ENCODE results near the gene TRPM1. TPM values are rescaled to one million over a fixed set of nuclear protein-coding genes. Genes with fewer than 3 reads are reported as not detected.

TRPM1 gene
- total RNA-seq, 1 donor from 2014 or later = not detected

DNA sequence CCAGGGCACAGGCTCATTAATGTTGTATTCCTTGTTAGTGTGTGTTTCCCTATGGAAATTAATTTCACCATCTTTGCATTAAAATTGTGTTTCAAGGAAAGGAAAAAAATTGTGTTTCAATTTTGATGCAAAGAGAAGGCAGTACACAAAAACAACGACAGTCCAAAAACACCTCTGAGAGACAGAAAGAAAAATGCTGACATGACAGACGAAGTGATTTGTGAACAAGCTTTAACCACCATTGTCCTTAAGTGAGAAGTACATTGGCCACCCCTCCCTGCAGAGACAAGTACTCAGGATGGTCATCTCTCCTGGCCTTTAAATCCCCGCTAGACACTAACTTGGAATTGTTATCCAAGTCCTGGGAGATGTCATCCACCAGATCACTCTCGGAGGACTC is 59.9 kb downstream of the TRPM1 start:
- H3K9me3 ChIP-seq (ENCODE audit: control insufficient read depth in 3 of 3, low read length in 3 of 3) = no peaks in the 10 kb centered on the region
- no peaks in the 10 kb centered on the region for H3K4me1 ChIP-seq (ENCODE audit: control insufficient read depth in 3 of 3, insufficient read depth in 3 of 3, low read length in 3 of 3)
- H3K9ac ChIP-seq (ENCODE audit: low read depth in 1 of 3, low read length in 3 of 3) = no peak overlapping the region
- no peak overlapping the region for H3K27ac ChIP-seq (ENCODE audit: low read depth, low read length)
- H3K4me3 ChIP-seq (ENCODE audit: low read length in 3 of 3) = no peak overlapping the region
- no peaks in the 10 kb centered on the region for H3K36me3 ChIP-seq (ENCODE audit: control insufficient read depth in 3 of 3, insufficient read depth in 3 of 3, low read length in 3 of 3)
- H3K27me3 ChIP-seq (ENCODE audit: control insufficient read depth in 3 of 3, insufficient read depth in 3 of 3, low read length in 3 of 3) = no peaks in the 10 kb centered on the region

DNA sequence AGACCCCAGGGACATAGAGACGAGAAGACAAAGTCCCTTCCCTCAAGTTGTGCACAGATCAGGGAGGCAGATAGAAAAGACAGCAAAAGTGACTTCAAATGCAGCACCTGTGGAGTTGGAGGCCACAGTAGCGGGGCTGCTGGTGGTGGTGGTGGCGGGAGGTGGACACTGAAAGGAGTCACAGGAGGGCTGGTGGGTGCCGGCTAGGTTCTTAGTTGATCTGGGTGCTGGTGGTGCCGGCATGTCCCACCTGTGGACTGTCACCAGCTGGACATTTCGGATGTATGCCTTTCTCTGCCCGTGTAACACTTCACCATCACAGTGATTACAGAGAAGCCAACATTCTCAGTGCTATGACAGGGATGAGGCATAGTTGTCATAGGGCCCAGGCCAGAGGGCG is 60.9 kb downstream of the TRPM1 start:
- H3K27me3 ChIP-seq (ENCODE audit: control insufficient read depth in 3 of 3, insufficient read depth in 3 of 3, low read length in 3 of 3) = no peaks in the 10 kb centered on the region
- no peak overlapping the region for H3K9ac ChIP-seq (ENCODE audit: low read depth in 1 of 3, low read length in 3 of 3)
- H3K4me1 ChIP-seq (ENCODE audit: control insufficient read depth in 3 of 3, insufficient read depth in 3 of 3, low read length in 3 of 3) = no peaks in the 10 kb centered on the region
- no peak overlapping the region for H3K4me3 ChIP-seq (ENCODE audit: low read length in 3 of 3)
- no peak overlapping the region for H3K27ac ChIP-seq (ENCODE audit: low read depth, low read length)
- H3K36me3 ChIP-seq (ENCODE audit: control insufficient read depth in 3 of 3, insufficient read depth in 3 of 3, low read length in 3 of 3) = no peaks in the 10 kb centered on the region
- no peaks in the 10 kb centered on the region for H3K9me3 ChIP-seq (ENCODE audit: control insufficient read depth in 3 of 3, low read length in 3 of 3)

DNA sequence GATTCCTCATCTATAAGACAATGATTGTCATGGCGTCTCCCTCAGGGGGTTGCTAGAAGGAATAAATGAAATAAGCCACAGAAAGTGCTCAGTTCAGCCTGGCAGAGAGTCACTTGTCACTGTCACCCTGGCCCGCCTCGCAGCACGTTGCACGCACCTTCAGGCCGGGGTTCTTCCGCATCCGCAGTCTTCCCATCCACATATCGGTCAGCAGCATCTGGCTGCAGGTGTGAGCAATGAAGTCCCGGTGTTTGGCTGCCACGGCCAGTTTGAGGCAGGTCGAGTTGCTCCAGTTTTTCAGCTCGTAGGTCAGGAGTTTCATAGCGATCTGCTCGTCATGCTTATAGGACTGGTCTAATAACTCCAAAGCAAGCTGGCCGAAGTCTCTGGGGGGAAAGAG is 61.6 kb downstream of the TRPM1 start:
- H3K9ac ChIP-seq (ENCODE audit: low read depth in 1 of 3, low read length in 3 of 3) = no peak overlapping the region
- H3K27ac ChIP-seq (ENCODE audit: low read depth, low read length) = no peak overlapping the region
- no peaks in the 10 kb centered on the region for H3K36me3 ChIP-seq (ENCODE audit: control insufficient read depth in 3 of 3, insufficient read depth in 3 of 3, low read length in 3 of 3)
- no peaks in the 10 kb centered on the region for H3K27me3 ChIP-seq (ENCODE audit: control insufficient read depth in 3 of 3, insufficient read depth in 3 of 3, low read length in 3 of 3)
- H3K4me1 ChIP-seq (ENCODE audit: control insufficient read depth in 3 of 3, insufficient read depth in 3 of 3, low read length in 3 of 3) = no peaks in the 10 kb centered on the region
- H3K9me3 ChIP-seq (ENCODE audit: control insufficient read depth in 3 of 3, low read length in 3 of 3) = no peaks in the 10 kb centered on the region
- no peak overlapping the region for H3K4me3 ChIP-seq (ENCODE audit: low read length in 3 of 3)

DNA sequence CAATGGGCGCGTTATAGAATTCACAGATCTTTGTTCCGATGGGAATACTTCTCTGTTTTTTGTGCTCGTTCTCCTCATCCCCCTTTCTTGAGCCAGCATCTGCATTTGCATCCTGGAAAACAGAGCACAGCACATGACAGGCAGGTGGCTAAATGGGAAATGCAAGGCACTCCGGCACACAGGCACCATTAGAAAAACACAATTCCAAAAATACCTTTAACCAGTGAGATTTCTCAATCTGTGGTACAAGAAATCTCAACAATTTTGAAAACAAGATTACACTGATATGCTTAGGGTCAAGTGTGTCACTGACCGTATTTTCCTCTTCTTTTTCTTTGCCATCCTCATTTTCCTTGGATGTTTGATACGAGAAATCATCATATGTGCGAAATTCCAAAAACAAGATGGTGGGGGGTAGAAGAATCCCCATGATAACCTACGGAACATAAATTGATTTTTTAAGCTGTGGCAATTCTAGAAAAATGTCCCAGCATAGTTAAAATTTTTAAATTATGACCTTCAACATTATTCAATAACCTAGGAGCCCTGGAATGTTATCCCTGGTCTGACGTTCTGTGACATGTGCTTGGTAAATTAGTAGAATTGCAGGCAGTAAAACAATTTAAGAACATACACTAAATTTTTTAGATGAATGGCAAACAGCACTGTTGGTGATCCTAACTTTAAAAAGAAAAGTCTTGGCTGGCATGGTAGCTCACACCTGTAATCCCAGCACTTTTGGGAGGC is 63.6 kb downstream of the TRPM1 start:
- H3K9me3 ChIP-seq (ENCODE audit: control insufficient read depth in 3 of 3, low read length in 3 of 3) = no peaks in the 10 kb centered on the region
- no peaks in the 10 kb centered on the region for H3K36me3 ChIP-seq (ENCODE audit: control insufficient read depth in 3 of 3, insufficient read depth in 3 of 3, low read length in 3 of 3)
- peaks cover 0 to 6% (median 6%) of the 10 kb centered on the region in 3 donors for H3K4me1 ChIP-seq (ENCODE audit: control insufficient read depth in 3 of 3, insufficient read depth in 3 of 3, low read length in 3 of 3)
- no peak overlapping the region for H3K9ac ChIP-seq (ENCODE audit: low read depth in 1 of 3, low read length in 3 of 3)
- no peak overlapping the region for H3K27ac ChIP-seq (ENCODE audit: low read depth, low read length)
- H3K4me3 ChIP-seq (ENCODE audit: low read length in 3 of 3) = no peak overlapping the region
- no peaks in the 10 kb centered on the region for H3K27me3 ChIP-seq (ENCODE audit: control insufficient read depth in 3 of 3, insufficient read depth in 3 of 3, low read length in 3 of 3)

GRCh38 chr15:31036783-31037182 is 64.7 kb downstream of the TRPM1 start:
- no peaks in the 10 kb centered on the region for H3K36me3 ChIP-seq (ENCODE audit: control insufficient read depth in 3 of 3, insufficient read depth in 3 of 3, low read length in 3 of 3)
- H3K9ac ChIP-seq (ENCODE audit: low read depth in 1 of 3, low read length in 3 of 3) = no peak overlapping the region
- no peak overlapping the region for H3K27ac ChIP-seq (ENCODE audit: low read depth, low read length)
- H3K9me3 ChIP-seq (ENCODE audit: control insufficient read depth in 3 of 3, low read length in 3 of 3) = no peaks in the 10 kb centered on the region
- no peak overlapping the region for H3K4me3 ChIP-seq (ENCODE audit: low read length in 3 of 3)
- H3K4me1 ChIP-seq (ENCODE audit: control insufficient read depth in 3 of 3, insufficient read depth in 3 of 3, low read length in 3 of 3) = peaks cover 0 to 10% (median 6%) of the 10 kb centered on the region in 3 donors
- H3K27me3 ChIP-seq (ENCODE audit: control insufficient read depth in 3 of 3, insufficient read depth in 3 of 3, low read length in 3 of 3) = no peaks in the 10 kb centered on the region

GRCh38 chr15:31035610-31036009 is 65.9 kb downstream of the TRPM1 start:
- no peaks in the 10 kb centered on the region for H3K9me3 ChIP-seq (ENCODE audit: control insufficient read depth in 3 of 3, low read length in 3 of 3)
- no peak overlapping the region for H3K27ac ChIP-seq (ENCODE audit: low read depth, low read length)
- H3K36me3 ChIP-seq (ENCODE audit: control insufficient read depth in 3 of 3, insufficient read depth in 3 of 3, low read length in 3 of 3) = no peaks in the 10 kb centered on the region
- no peak overlapping the region for H3K4me3 ChIP-seq (ENCODE audit: low read length in 3 of 3)
- H3K9ac ChIP-seq (ENCODE audit: low read depth in 1 of 3, low read length in 3 of 3) = no peak overlapping the region
- H3K27me3 ChIP-seq (ENCODE audit: control insufficient read depth in 3 of 3, insufficient read depth in 3 of 3, low read length in 3 of 3) = no peaks in the 10 kb centered on the region
- H3K4me1 ChIP-seq (ENCODE audit: control insufficient read depth in 3 of 3, insufficient read depth in 3 of 3, low read length in 3 of 3) = peaks cover 0 to 10% (median 6%) of the 10 kb centered on the region in 3 donors

DNA sequence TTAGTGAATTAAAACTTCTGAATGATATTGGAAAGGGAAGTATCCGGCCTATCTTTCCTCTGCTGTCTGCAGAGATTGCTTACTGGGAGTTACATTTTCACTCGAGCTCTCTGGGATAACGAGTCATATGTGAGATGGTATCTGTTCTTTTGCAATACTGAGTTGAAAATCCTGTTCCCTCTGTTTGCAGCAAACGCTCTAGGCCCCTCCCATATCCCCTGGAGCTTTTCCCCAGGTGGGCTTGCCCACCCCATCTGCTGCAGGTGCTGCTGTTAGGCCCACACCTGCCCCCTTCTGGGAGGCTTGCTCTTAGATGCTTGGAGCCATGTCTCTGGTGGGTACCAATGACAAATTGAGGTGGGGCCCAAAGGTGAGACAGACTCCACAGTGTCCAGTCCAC is 67.4 kb downstream of the TRPM1 start:
- no peaks in the 10 kb centered on the region for H3K36me3 ChIP-seq (ENCODE audit: control insufficient read depth in 3 of 3, insufficient read depth in 3 of 3, low read length in 3 of 3)
- H3K4me1 ChIP-seq (ENCODE audit: control insufficient read depth in 3 of 3, insufficient read depth in 3 of 3, low read length in 3 of 3) = peaks cover 0 to 10% (median 6%) of the 10 kb centered on the region in 3 donors
- H3K27ac ChIP-seq (ENCODE audit: low read depth, low read length) = no peak overlapping the region
- no peak overlapping the region for H3K4me3 ChIP-seq (ENCODE audit: low read length in 3 of 3)
- no peaks in the 10 kb centered on the region for H3K9me3 ChIP-seq (ENCODE audit: control insufficient read depth in 3 of 3, low read length in 3 of 3)
- H3K9ac ChIP-seq (ENCODE audit: low read depth in 1 of 3, low read length in 3 of 3) = no peak overlapping the region
- H3K27me3 ChIP-seq (ENCODE audit: control insufficient read depth in 3 of 3, insufficient read depth in 3 of 3, low read length in 3 of 3) = no peaks in the 10 kb centered on the region

- no peaks in the 10 kb centered on the region for H3K36me3 ChIP-seq (ENCODE audit: control insufficient read depth in 3 of 3, insufficient read depth in 3 of 3, low read length in 3 of 3)
- no peaks in the 10 kb centered on the region for H3K9me3 ChIP-seq (ENCODE audit: control insufficient read depth in 3 of 3, low read length in 3 of 3)
- no peak overlapping the region for H3K27ac ChIP-seq (ENCODE audit: low read depth, low read length)
- no peak overlapping the region for H3K9ac ChIP-seq (ENCODE audit: low read depth in 1 of 3, low read length in 3 of 3)
- no peak overlapping the region for H3K4me3 ChIP-seq (ENCODE audit: low read length in 3 of 3)
- no peaks in the 10 kb centered on the region for H3K27me3 ChIP-seq (ENCODE audit: control insufficient read depth in 3 of 3, insufficient read depth in 3 of 3, low read length in 3 of 3)
- peaks cover 0 to 10% (median 6%) of the 10 kb centered on the region in 3 donors for H3K4me1 ChIP-seq (ENCODE audit: control insufficient read depth in 3 of 3, insufficient read depth in 3 of 3, low read length in 3 of 3)
Observed at GRCh38 chr15:31032961-31033371, 68.6 kb downstream of the TRPM1 start.

- Histone ChIP-seq H3K9ac (ENCODE audit: low read depth in 1 of 3, low read length in 3 of 3) (no peak overlapping the region), H3K4me3 (ENCODE audit: low read length in 3 of 3) (no peak overlapping the region), H3K4me1 (ENCODE audit: control insufficient read depth in 3 of 3, insufficient read depth in 3 of 3, low read length in 3 of 3) (peaks cover 0 to 10% (median 6%) of the 10 kb centered on the region in 3 donors), H3K27ac (ENCODE audit: low read depth, low read length) (no peak overlapping the region), H3K36me3 (ENCODE audit: control insufficient read depth in 3 of 3, insufficient read depth in 3 of 3, low read length in 3 of 3) (no peaks in the 10 kb centered on the region), H3K27me3 (ENCODE audit: control insufficient read depth in 3 of 3, insufficient read depth in 3 of 3, low read length in 3 of 3) (no peaks in the 10 kb centered on the region), H3K9me3 (ENCODE audit: control insufficient read depth in 3 of 3, low read length in 3 of 3) (no peaks in the 10 kb centered on the region)
Observed at GRCh38 chr15:31031471-31032067, 70.0 kb downstream of the TRPM1 start.

DNA sequence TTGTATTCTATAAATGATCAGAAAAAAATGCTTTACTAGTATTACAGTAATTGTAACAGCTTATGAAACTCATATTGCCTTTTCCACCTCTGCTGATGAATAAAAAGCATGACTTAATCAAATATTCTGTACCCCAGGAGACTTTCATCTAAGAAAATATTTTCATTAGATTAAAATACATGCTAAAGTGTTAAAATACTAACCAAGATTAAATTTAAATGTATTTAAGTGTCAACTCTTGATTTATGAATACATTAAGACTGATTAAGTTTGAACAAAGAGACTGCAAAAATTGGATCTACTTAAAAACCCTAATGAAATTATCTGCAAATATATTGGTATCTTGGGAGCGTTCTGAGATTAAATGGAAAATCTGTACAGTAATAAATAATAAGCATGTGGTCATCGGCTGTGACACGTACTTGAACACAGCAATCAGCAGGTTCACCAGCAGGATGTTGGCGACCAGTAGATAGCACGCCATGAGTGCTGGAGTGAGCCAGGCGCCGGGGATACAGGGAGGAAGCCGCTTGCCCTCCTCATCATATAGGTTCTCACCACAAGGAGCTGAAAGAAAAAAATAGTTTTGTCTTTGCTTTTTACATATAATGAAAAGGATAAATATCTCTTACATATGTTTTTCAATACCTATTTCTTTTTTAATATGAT is 73.5 kb downstream of the TRPM1 start:
- H3K9me3 ChIP-seq (ENCODE audit: control insufficient read depth in 3 of 3, low read length in 3 of 3) = no peaks in the 10 kb centered on the region
- H3K27ac ChIP-seq (ENCODE audit: low read depth, low read length) = no peak overlapping the region
- H3K27me3 ChIP-seq (ENCODE audit: control insufficient read depth in 3 of 3, insufficient read depth in 3 of 3, low read length in 3 of 3) = no peaks in the 10 kb centered on the region
- H3K4me3 ChIP-seq (ENCODE audit: low read length in 3 of 3) = no peak overlapping the region
- H3K4me1 ChIP-seq (ENCODE audit: control insufficient read depth in 3 of 3, insufficient read depth in 3 of 3, low read length in 3 of 3) = peaks cover 0 to 5% (median 2%) of the 10 kb centered on the region in 3 donors
- H3K9ac ChIP-seq (ENCODE audit: low read depth in 1 of 3, low read length in 3 of 3) = no peak overlapping the region
- H3K36me3 ChIP-seq (ENCODE audit: control insufficient read depth in 3 of 3, insufficient read depth in 3 of 3, low read length in 3 of 3) = no peaks in the 10 kb centered on the region

Measured in skeletal muscle tissue (tissue), 4 donors.